Endothelial cell of umbilical vein (primary cell): ENCODE data around the gene THOC5. TPM values are rescaled to one million over a fixed set of nuclear protein-coding genes. Genes with fewer than 3 reads are reported as not detected.

Source experiments
- BruUV-seq: library from RNA; stranded (reverse); fragments of 400-500 nt; replicated peaks from 2 replicates; lab custom pipeline; 2021; lab: Mats Ljungman, UMichigan
- CTCF ChIA-PET: fragments of 300-600, 350-600 bp; sonication (Branson Sonifier 250); formaldehyde crosslinking; loops from one replicate; lab custom pipeline; 2021; ENCODE audit warnings: antibody characterized with exemption, inconsistent platforms; lab: Charles Lee
- POLR2A ChIA-PET: fragments of 300-600, 350-600 bp; sonication (Branson Sonifier 250); formaldehyde crosslinking; loops from one replicate; lab custom pipeline; 2021; ENCODE audit warnings: antibody characterized with exemption, inconsistent platforms; lab: Charles Lee
- DNase-seq: peaks from one replicate; pipeline ENCODE4 v3.0.0-alpha.2; 2011; ENCODE audit warnings: low read depth, low spot score
- FAIRE-seq: peaks from 2 replicates; lab custom pipeline; 2011; peaks lifted over from hg19 to GRCh38; lab: Jason Lieb, UNC
- H2AFZ ChIP-seq: 2 replicates; pipeline ENCODE4 v1.6.0; 2012; ENCODE audit warnings: low read depth, low read length, control low read depth, inconsistent platforms
- H3K27ac ChIP-seq: 2 replicates; pipeline ENCODE4 v1.5.1; 2011; ENCODE audit warnings: low read depth, mild to moderate bottlenecking, control low read depth, low read length, moderate library complexity; ENCODE audit not compliant: insufficient read depth
- H3K27me3 ChIP-seq, 2 experiments: 2 replicates each; pipeline versions ENCODE4 v1.6.0 to v1.6.1; 2011; ENCODE audit warnings: low read length in 2 of 2, mixed read lengths in 1 of 2; ENCODE audit not compliant: control insufficient read depth in 2 of 2, insufficient read depth in 2 of 2
- H3K36me3 ChIP-seq, 2 experiments: 2 replicates in 1 of 2; 3 replicates in 1 of 2; pipeline ENCODE4 v1.5.1; 2011; ENCODE audit warnings: low read length in 2 of 2, mild to moderate bottlenecking in 1 of 2, moderate library complexity in 1 of 2; ENCODE audit not compliant: control insufficient read depth in 2 of 2, insufficient read depth in 2 of 2; ENCODE audit errors: extremely low read depth in 1 of 2
- H3K4me1 ChIP-seq: 3 replicates; pipeline ENCODE4 v1.5.1; 2011; ENCODE audit warnings: mild to moderate bottlenecking, low read length; ENCODE audit not compliant: control insufficient read depth, insufficient read depth; ENCODE audit errors: extremely low read depth
- H3K4me2 ChIP-seq: 2 replicates; pipeline ENCODE4 v1.6.1; 2011; ENCODE audit warnings: low read length, control low read depth, mixed read lengths; ENCODE audit not compliant: insufficient read depth
- H3K4me3 ChIP-seq, 3 experiments: fragments of 200-600 bp in 1 of 3; sonication (generic), shearing (Covaris generic) in 1 of 3; replicated peaks in 1 of 3; 2 replicates each; pipeline ENCODE4 v1.5.1; 2011 to 2016; ENCODE audit warnings: control low read depth in 3 of 3, low read length in 3 of 3, mild to moderate bottlenecking in 2 of 3, inconsistent platforms in 1 of 3, low read depth in 1 of 3, moderate library complexity in 1 of 3; ENCODE audit not compliant: insufficient read depth in 1 of 3
- H3K79me2 ChIP-seq: 2 replicates; pipeline ENCODE4 v1.6.0; 2012; ENCODE audit warnings: low read length, inconsistent platforms; ENCODE audit not compliant: control insufficient read depth, insufficient read depth
- H3K9ac ChIP-seq: replicated peaks from 2 replicates; pipeline ENCODE3; 2011; ENCODE audit warnings: low read length, control low read depth; ENCODE audit not compliant: insufficient read depth; ENCODE audit errors: extremely low read depth
- H3K9me1 ChIP-seq: replicated peaks from 3 replicates; pipeline ENCODE4 v1.6.0; 2011; ENCODE audit warnings: mild to moderate bottlenecking, low read length; ENCODE audit not compliant: control insufficient read depth, insufficient read depth; ENCODE audit errors: extremely low read depth
- H3K9me3 ChIP-seq: replicated peaks from 2 replicates; pipeline ENCODE4 v1.5.1; 2012; ENCODE audit warnings: low read length, inconsistent platforms; ENCODE audit not compliant: control insufficient read depth, insufficient read depth
- H4K20me1 ChIP-seq: replicated peaks from 2 replicates; pipeline ENCODE3; 2011; ENCODE audit warnings: mild to moderate bottlenecking, low read length; ENCODE audit not compliant: control insufficient read depth, insufficient read depth; ENCODE audit errors: extremely low read depth
- CTCF ChIP-seq, 2 donors: IDR thresholded peaks; 1 replicate in 1 of 2; 2 replicates in 1 of 2; pipeline ENCODE4 v1.5.1; 2011; ENCODE audit warnings: low read length in 2 of 2, mild to moderate bottlenecking in 2 of 2, moderate library complexity in 2 of 2, control low read depth in 1 of 2, inconsistent platforms in 1 of 2, low read depth in 1 of 2; ENCODE audit not compliant: insufficient read depth in 1 of 2; ENCODE audit errors: extremely low read depth in 1 of 2
- EZH2 ChIP-seq: IDR thresholded peaks from 2 replicates; pipeline ENCODE4 v1.6.1; 2012; ENCODE audit warnings: borderline replicate concordance, low read depth, mild to moderate bottlenecking, moderate library complexity, low read length, inconsistent platforms; ENCODE audit not compliant: severe bottlenecking
- FOS ChIP-seq: IDR thresholded peaks from 2 replicates; pipeline ENCODE4 v1.6.1; 2011; ENCODE audit warnings: mild to moderate bottlenecking, low read length, moderate library complexity, borderline replicate concordance; ENCODE audit not compliant: insufficient read depth
- GATA2 ChIP-seq: IDR thresholded peaks from 2 replicates; pipeline ENCODE4 v1.7.0; 2011; ENCODE audit warnings: low read depth, mild to moderate bottlenecking, moderate library complexity, mixed read lengths, low read length; ENCODE audit not compliant: insufficient read length, insufficient read depth
- JUN ChIP-seq: IDR thresholded peaks from 2 replicates; pipeline ENCODE4 v1.6.1; 2011; ENCODE audit warnings: borderline replicate concordance, low read depth; ENCODE audit not compliant: insufficient read length, insufficient read depth
- MYC ChIP-seq: IDR thresholded peaks from one replicate; pipeline ENCODE4 v1.6.1; 2011; ENCODE audit warnings: mild to moderate bottlenecking, low read depth, low read length
- POLR2A ChIP-seq: IDR thresholded peaks from 2 replicates; pipeline ENCODE4 v1.6.1; 2012; ENCODE audit warnings: low read depth, mild to moderate bottlenecking, control low read depth, low read length
- POLR2AphosphoS5 ChIP-seq: IDR thresholded peaks from 2 replicates; pipeline ENCODE4 v1.6.1; 2012; ENCODE audit warnings: low read depth, mild to moderate bottlenecking, control low read depth, low read length, moderate library complexity; ENCODE audit not compliant: insufficient read depth
- dilution Hi-C: fragments of 300-500 bp; cut with MboI; formaldehyde crosslinking; loops from one replicate; pipeline ENCODE4 v1.15.0; 2019; ENCODE audit warnings: low sequenced_read_pairs; ENCODE audit not compliant: extremely low pct_ligation_motif_present
- intact Hi-C: fragments of 100-400 bp; cut with micrococcal nuclease; formaldehyde crosslinking; loops from one replicate; pipeline ENCODE4 v1.10.0; 2022
- polyA plus RNA-seq, 4 experiments: library from polyadenylated mRNA; depleted of rRNA in 3 of 4; stranded (reverse) in 3 of 4; unstranded in 1 of 4; fragments of >200 nt; gene quantifications; 2 replicates each; pipeline versions ENCODE4 v1.2.1 to v1.2.3, GENCODE V29; 2011 to 2012; ENCODE audit warnings: missing spikeins in 1 of 4
- total RNA-seq: library from RNA; stranded (reverse); gene quantifications from 2 replicates; pipeline ENCODE4 v1.2.3, GENCODE V29; 2021
- TF ChIP-seq, protein P1 (sequence below): IDR thresholded peaks from 2 replicates; pipeline ENCODE4 v1.6.1; 2011; ENCODE audit not compliant: insufficient read depth, insufficient read length

The THOC5 gene
- total and polyA plus RNA-seq, 2 donors (not counting 3 experiments of a cell fraction or from before 2014, with no cell fraction given) = 35.0 to 82.9 TPM

DNA sequence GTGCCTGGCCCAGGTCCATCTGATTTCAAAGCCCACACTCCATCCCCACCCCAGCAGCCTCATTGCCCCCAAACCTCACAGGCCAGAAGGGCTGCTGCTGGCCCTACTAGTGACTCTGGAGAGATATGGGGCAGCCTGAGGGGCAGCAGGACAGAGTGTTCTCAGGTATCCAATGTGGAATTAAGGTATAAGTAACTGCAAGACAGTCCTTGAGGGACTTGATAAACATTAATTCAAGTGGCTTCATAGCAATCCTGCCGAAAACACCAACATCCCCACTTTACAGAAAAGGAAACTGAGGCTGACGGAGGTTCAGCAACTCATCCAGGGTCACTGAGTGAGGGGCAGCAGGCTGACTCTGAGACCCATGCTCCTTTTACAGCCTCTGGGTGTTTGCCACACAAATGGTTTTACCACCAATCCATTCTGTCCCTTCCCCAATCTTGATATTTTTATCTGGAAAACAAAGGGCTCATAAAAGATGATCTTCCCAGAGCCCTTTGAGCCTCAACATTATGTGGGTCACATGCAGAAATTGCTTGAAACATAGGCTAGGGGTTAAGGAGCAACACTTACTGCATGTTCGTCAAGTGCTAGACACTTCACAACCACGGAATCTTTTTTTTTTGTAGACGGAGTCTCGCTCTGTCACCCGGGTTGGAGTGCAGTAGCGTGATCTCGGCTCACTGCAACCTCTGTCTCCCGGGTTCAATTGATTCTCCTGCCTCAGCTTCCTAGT lies 25.1 kb upstream of the THOC5 start:
- no peaks in the 10 kb centered on the region for H3K36me3 ChIP-seq
- H3K27me3 ChIP-seq = no peaks in the 10 kb centered on the region
- dilution Hi-C loops = no loop called here
- no peak overlapping the region for H3K4me3 ChIP-seq
- H3K9me1 ChIP-seq = no peaks in the 10 kb centered on the region
- no peaks in the 10 kb centered on the region for H3K79me2 ChIP-seq
- no peak overlapping the region for H2AFZ ChIP-seq
- H4K20me1 ChIP-seq = no peaks in the 10 kb centered on the region
- no peak overlapping the region for H3K27ac ChIP-seq
- no peaks in the 10 kb centered on the region for H3K9me3 ChIP-seq
- POLR2A ChIA-PET = no interaction called here
- CTCF ChIA-PET = no interaction called here
- no peak for TF ChIP-seq GATA2
- no peak for TF ChIP-seq JUN
- TF ChIP-seq, protein P1, sequence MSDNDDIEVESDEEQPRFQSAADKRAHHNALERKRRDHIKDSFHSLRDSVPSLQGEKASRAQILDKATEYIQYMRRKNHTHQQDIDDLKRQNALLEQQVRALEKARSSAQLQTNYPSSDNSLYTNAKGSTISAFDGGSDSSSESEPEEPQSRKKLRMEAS = no peak
- no peak for TF ChIP-seq EZH2
- no peak for TF ChIP-seq FOS
- TF ChIP-seq MYC = no peak
- no peak for TF ChIP-seq POLR2AphosphoS5
- TF ChIP-seq POLR2A = no peak
- no peak for TF ChIP-seq CTCF (IDR thresholded peaks at IDR 0.05; ENCODE audit: extremely low read depth in 1 of 2, insufficient read depth in 1 of 2, low read depth in 1 of 2, low read length in 2 of 2)
- no peak overlapping the region for H3K9ac ChIP-seq
- BruUV-seq = no TSS peak
- no peak for FAIRE-seq
- DNase-seq = no peak
- no peak overlapping the region for H3K4me2 ChIP-seq
- intact Hi-C loops = no loop called here
- H3K4me1 ChIP-seq = peaks cover 5% of the 10 kb centered on the region
